ENCODE measurements around the gene NUCB2. TPM values are rescaled to one million over a fixed set of nuclear protein-coding genes. Genes with fewer than 3 reads are reported as not detected.
"Not testable (repeated sequence)": the region's sequence is repeated elsewhere in the genome, so short reads cannot be mapped to it uniquely, and the experiment has no call there.

Gene NUCB2
- total and polyA plus RNA-seq, 2 experiments from 2014 or later: 52.4 to 129 TPM

- no peak overlapping the region for H3K4me3 ChIP-seq
- no peak for TF ChIP-seq CTCF (IDR thresholded peaks at IDR 0.05; ENCODE audit: low read depth, low read length)
- H3K4me1 ChIP-seq (ENCODE audit: low read depth): no peaks in the 10 kb centered on the region
Measured at GRCh38 chr11:17238377-17238776, 38.2 kb upstream of the NUCB2 start.

GRCh38 chr11:17239927-17240326, 36.6 kb upstream of the NUCB2 start:
- H3K9me3 ChIP-seq (ENCODE audit: low read depth); H3K27me3 ChIP-seq; H3K27ac ChIP-seq; DNase-seq (ENCODE audit: low read depth in 1 of 2, low spot score in 1 of 2); H3K4me1 ChIP-seq (ENCODE audit: low read depth); H3K36me3 ChIP-seq; H3K4me3 ChIP-seq: not testable (repeated sequence)

More at GRCh38 chr11:17238377-17238776, 38.2 kb upstream of the NUCB2 start:
- no peak for DNase-seq (ENCODE audit: low read depth in 1 of 2, low spot score in 1 of 2)
- Histone ChIP-seq H3K27me3 (no peaks in the 10 kb centered on the region), H3K9me3 (ENCODE audit: low read depth) (no peaks in the 10 kb centered on the region), H3K27ac (no peak overlapping the region), H3K36me3 (no peaks in the 10 kb centered on the region)

- Histone ChIP-seq H3K27me3 (no peaks in the 10 kb centered on the region), H3K27ac (no peak overlapping the region), H3K4me3 (no peak overlapping the region), H3K4me1 (ENCODE audit: low read depth) (no peaks in the 10 kb centered on the region), H3K9me3 (ENCODE audit: low read depth) (no peaks in the 10 kb centered on the region), H3K36me3 (no peaks in the 10 kb centered on the region)
- TF ChIP-seq CTCF (IDR thresholded peaks at IDR 0.05; ENCODE audit: low read depth, low read length): no peak
- DNase-seq (ENCODE audit: low read depth in 1 of 2, low spot score in 1 of 2): no peak
Measured at GRCh38 chr11:17240780-17241179, 35.8 kb upstream of the NUCB2 start.

- DNase-seq (ENCODE audit: low read depth in 1 of 2, low spot score in 1 of 2); H3K4me3 ChIP-seq; H3K9me3 ChIP-seq (ENCODE audit: low read depth); H3K27ac ChIP-seq; H3K27me3 ChIP-seq; H3K36me3 ChIP-seq; H3K4me1 ChIP-seq (ENCODE audit: low read depth): not testable (repeated sequence)
Measured at GRCh38 chr11:17242954-17243353, 33.6 kb upstream of the NUCB2 start.

GRCh38 chr11:17244046-17244445, 32.5 kb upstream of the NUCB2 start:
- H3K27ac ChIP-seq: no peak overlapping the region
- H3K4me1 ChIP-seq (ENCODE audit: low read depth): no peaks in the 10 kb centered on the region
- TF ChIP-seq CTCF (IDR thresholded peaks at IDR 0.05; ENCODE audit: low read depth, low read length): no peak
- no peak for DNase-seq (ENCODE audit: low read depth in 1 of 2, low spot score in 1 of 2)
- H3K9me3 ChIP-seq (ENCODE audit: low read depth): no peaks in the 10 kb centered on the region
- H3K4me3 ChIP-seq: no peak overlapping the region
- no peaks in the 10 kb centered on the region for H3K36me3 ChIP-seq
- no peaks in the 10 kb centered on the region for H3K27me3 ChIP-seq

- no peak for TF ChIP-seq CTCF (IDR thresholded peaks at IDR 0.05; ENCODE audit: low read depth, low read length)
- Histone ChIP-seq H3K4me3 (no peak overlapping the region), H3K9me3 (ENCODE audit: low read depth) (no peaks in the 10 kb centered on the region), H3K27ac (no peak overlapping the region), H3K4me1 (ENCODE audit: low read depth) (no peaks in the 10 kb centered on the region), H3K27me3 (no peaks in the 10 kb centered on the region), H3K36me3 (no peaks in the 10 kb centered on the region)
- no peak for DNase-seq (ENCODE audit: low read depth in 1 of 2, low spot score in 1 of 2)
Measured at GRCh38 chr11:17250561-17251350, 25.8 kb upstream of the NUCB2 start.

Measured in cardiac muscle cell (in vitro differentiated cells and primary cell).